Inflammatory macrophage (primary cell): ENCODE results near the gene FOXK2.
"Not testable (repeated sequence)": the region's sequence is repeated elsewhere in the genome, so short reads cannot be mapped to it uniquely, and the experiment has no call there.

Experiments used
- DNase-seq, 2 donors: peaks; one replicate each; pipeline ENCODE4 v3.0.0-alpha.2; 2020 to 2022

Gene FOXK2

DNA sequence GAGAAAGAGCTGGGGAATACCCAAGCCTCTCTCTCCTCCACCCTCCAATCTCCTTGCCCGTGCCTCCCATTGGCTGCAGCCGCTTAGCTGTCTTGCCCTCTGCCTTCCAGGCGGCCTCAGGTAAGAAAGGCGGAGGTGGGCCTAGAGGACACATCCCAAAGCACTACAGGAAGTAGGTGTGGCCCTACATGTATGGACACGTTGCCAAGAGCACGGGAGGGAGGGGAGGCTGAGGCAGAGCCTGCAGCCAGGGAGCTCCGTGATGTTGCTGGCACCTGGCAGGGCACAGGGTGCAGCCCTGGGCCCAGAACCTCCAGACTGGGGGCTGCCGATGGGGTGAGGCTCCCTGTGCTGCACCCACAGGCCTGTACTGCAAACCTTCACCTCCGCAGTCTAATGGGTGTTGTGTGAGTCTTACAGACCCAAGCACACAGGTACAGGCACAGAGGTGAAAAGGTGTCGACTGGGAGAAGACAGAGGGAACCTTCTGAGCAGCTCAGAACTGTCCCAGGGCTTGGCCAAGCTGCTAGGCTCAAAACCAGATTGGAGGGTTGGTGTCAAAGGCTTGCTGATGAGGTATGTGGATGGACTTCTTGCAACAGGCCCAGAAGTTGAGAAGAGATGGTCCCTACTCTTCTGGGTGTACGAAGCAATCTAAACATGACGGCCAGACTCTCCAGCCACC, 23.5 kb upstream of the FOXK2 start:
- DNase-seq = no peak

DNA sequence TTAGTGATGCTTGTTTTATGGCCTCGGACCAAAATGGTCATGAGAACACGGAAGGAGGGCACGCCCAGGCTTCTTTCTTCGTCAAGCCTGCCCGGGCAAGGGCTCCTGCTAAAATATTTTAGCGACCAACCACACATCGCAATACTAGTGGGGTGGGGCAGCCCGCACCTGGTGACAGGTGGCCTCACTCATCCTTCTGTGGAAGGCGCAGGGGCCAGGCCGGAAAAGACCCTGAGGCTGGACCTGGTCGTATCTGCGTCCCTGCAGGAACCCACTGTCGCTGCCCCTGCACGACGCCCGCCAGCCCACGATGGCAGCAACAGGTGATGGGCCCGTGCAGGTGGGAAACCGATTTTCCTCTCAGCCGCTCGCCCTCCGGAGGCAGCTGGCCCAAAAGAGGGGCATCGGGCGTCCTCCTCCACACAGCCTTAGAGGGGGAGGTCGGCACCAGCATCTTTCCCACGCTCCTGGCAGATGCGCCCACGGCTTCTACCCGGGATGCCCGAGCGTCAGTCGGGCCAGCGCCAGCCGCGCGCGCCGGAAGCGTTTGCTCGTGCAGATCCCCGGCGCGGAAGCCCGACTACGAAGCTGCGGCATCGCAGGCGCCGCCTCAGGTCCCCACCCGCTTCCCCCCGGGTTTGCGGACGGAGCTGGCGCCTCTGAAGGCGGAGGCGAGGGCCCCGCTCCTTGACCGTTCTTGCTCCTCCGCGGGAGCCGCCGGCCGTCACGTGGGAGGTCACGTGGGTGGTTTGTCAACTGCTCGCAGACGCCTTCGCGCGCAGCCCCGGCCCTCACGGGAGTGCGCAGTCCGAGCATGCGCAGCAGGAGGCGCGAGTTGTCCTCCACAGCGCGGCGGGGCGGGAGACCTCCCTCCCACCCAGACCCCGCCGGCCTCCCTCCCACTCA, 22.8 kb upstream of the FOXK2 start:
- peak; percentile 91 to 97 for DNase-seq

DNA sequence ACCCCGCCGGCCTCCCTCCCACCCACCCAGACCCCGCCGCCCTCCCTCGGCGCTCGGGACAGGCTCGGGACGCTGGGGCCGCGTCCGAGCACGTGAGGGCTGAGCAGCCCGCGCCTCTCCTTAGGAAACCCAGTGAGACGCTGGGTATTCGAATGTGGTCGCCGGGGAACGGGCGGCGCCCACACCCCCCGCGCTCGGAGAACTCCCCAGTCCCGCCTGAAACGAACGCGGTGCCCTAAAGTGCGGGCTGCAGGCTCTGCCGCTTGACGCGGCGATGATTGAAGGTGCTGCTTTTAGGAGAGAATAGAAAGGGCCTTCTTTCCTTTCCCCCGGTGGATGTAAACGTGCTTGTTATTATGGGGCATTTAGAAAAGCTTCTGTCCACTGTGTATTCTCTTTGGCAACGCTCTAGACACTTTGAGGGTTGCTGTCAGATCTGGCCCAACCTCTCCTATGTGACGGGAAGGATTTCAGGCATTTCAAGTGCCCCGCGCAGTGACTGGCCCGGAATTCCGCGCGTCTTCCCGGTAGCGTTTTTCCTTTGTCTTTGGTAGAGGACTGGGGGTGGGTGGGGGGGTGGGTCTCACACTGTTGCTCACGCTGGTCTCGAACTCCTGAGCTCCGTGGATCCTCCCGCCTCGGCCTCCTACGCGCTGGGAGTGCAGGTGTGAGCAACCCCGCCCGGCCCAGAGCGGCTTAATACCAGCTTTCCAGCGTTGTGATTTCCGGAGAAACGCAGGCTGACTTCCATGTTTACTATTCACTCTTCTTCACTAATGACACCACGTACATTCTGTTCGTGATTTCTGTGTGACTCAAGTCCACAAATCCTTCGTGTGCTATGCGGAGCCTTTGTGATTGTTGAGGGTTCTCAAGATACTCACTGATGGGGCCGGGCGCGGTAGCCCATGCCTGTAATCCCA, 21.8 kb upstream of the FOXK2 start:
- DNase-seq = peak; percentile 15 to 18

DNA sequence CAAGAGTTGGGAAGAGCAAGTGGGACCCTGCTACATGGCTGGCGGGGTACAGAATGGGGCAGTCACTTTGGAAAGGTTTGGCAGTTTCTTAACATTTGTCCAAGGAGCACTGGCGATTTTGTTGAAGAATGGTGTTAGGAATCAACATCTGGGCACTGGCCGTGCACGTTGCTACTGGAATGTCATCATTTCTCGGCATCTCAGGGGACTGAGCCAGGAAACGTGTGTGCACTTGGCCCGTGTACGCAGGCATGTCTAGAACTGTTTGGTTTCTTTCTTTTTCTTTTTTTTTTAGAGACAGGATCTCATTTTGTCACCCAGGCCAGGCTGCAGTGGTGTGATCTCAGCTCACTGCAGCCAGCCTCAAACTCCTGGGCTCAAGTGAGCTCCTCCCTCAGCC, 17.3 kb upstream of the FOXK2 start:
- DNase-seq = no peak

DNA sequence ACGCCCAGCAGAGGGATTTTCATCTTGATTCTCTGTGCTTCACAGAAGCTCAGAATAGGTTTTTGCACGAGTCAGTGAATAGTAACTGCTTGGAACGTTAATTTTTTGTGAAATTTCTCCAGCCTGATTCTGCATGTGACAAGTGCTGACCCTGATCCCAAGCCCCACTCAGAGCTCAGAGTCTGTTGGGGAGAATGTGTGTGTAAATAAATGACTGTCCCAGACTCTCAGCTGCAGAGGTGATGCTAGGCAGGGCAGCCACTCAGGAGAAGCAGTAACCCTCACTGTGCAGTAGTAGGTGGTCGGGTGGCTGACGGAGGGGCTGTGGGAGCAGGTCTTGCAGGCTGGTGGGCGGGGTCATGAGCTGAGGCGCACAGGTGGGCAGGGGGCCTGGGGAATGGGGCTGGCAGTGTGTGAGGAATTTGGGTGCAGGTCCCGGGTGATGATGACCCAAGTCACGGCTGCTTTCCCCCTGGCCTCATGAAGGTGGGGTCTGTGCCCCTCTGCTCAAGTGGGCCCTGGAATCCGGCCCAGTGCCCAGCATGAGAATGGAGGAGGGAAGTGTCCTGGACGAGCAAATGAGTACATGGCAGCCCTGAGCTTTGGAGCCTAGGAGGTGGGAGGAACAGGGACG, 16.3 kb upstream of the FOXK2 start:
- DNase-seq = no peak

DNA sequence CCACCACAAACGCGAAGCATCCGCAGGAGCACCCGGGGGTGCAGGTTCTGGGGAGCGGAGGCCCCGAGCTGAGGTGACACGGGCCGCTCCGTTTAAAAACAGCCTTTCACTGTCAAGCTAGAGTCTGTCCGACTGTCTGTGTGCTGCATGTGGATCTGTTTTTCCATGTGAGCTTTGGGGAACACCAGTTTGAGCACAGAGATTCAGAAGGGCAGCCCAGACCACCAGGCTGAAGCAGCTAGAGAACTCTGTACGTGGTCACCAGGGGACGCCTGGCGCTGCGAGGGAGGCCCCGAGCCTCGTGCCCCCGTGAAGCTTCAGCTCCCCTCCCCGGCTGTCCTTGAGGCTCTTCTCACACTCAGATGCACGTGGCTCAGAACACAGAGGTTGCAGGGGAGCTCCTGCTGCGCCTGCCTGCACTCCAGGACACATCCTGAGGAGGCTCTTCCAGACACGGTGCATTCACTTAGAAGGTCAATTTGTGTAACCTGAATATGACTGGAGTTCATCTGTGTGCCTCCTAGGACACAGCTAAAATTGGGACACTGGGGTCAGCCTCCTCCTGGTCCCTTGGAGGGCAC, 15.7 kb upstream of the FOXK2 start:
- no peak for DNase-seq

DNA sequence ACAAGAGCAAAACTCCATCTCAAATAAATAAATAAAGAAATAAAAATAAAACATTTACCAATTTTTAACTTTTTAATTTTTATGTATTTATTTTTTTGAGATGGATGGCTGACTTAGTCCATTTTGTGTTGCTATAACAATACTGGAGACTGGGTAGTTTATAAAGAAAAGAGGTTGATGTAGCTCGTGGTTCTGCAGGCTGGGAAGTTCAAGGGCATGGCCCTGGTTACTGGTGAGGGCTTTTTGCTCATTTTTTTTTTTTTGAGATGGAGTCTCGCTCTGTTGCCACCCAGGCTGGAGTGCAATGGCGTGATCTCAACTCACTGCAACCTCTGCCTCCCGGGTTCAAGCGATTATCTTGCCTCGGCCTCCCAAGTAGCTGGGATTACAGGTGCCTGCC, 14.2 kb upstream of the FOXK2 start:
- no peak for DNase-seq

DNA sequence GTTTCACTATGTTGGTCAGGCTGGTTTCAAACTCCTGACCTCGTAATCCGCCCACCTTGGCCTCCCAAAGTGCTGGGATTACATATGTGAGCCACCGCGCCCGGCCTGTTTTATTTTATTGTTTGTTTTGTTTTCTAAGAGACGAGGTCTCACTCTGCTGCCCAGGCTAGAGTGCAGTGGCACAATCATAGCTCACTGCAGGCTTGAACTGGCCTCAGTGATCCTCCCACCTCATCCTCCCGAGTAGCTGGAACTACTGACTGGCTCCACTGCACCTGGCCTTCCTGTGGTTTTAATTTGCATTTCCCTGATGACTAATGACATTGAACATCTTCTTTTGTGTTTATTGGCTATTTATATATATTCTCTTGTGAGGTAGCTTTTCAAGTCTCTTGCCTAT, 13.1 kb upstream of the FOXK2 start:
- DNase-seq = not testable (repeated sequence)

DNA sequence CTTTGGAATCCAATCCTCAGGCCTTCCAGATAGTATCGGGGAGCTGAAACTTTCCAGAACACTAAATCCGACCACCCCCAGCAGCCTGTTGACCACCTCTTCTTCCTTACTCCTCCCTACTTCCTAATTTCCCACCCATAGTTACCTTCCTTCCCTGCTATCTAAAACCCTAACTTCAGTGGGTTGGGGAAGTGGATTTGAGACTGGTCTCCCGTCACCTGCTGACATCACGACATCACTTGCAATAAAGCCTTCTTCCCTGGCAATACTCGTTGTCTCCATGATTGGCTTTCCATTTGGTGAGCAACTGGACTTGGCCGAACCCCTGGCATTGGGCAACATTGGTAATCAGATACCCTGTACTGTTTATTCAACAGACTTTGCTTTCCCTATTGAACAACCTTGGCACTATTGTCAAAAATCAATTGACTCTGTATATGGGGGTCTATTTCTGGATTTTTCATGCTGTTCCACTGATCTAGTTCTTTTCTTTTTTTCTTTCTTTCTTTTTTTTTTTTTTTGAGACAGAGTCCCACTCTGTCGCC, 11.8 kb upstream of the FOXK2 start:
- no peak for DNase-seq

DNA sequence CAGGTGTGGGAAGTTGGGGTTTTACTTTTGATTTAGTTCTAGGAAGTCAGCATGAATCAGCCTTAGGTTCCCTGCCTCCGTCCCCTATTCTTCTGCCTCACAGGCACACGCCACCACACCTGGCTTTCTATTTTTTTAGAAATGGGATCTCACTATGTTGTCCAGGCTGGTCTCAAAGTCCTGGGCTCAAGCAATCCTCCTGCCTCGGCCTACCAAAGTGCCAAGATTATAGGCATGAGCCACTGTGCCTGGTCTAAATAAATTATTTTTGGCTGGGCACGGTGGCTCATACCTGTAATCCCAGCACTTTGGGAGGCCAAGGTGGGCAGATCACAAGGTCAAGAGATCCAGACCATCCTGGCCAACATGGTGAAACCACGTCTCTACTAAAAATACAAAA, 7.9 kb upstream of the FOXK2 start:
- not testable (repeated sequence) for DNase-seq

DNA sequence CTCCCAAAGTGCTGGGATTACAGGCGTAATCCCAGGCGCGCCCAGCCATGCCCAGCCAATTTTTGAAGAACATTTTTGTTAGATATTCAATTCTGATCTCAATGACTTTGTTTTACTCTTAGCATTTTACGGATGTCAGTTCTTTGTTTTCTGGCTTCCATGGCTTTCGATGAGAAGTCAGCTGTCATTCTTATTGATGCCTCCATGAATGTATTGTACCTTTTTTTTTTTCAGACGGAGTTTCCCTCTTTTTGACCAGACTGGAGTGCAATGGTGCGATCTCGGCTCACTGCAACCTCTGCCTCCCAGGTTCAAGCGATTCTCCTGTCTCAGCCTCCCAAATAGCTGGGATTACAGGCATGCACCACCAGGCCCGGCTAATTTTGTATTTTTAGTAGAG, 5.7 kb upstream of the FOXK2 start:
- DNase-seq = not testable (repeated sequence)

DNA sequence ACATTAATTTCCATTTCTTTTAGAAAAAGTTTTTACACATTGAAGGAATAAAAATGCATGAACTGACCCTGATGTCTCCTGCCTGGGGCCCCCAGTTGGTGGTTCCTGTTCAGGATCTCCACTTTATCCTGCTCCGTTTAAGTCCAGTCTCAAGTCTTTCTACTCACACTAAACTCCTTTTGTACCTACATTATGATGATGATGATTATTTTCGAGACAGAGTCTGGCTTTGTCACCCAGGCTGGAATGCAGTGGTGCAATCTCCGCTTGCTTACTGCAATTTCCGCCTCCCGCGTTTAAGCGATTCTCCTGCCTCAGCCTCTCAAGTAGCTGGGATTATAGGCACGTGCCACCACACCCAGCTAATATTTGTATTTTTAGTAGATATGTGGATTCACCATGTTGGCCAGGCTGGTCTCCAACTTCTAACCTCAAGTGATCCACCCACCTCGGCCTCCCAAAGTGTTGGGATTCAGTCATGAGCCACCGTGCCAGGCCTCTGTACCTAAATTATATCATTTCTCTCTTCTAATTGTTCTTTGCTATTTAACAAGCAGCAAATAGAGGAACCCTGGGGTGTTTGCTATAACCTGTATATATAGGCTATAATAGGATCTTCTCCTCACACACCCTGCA, 2.2 kb upstream of the FOXK2 start:
- DNase-seq = no peak

DNA sequence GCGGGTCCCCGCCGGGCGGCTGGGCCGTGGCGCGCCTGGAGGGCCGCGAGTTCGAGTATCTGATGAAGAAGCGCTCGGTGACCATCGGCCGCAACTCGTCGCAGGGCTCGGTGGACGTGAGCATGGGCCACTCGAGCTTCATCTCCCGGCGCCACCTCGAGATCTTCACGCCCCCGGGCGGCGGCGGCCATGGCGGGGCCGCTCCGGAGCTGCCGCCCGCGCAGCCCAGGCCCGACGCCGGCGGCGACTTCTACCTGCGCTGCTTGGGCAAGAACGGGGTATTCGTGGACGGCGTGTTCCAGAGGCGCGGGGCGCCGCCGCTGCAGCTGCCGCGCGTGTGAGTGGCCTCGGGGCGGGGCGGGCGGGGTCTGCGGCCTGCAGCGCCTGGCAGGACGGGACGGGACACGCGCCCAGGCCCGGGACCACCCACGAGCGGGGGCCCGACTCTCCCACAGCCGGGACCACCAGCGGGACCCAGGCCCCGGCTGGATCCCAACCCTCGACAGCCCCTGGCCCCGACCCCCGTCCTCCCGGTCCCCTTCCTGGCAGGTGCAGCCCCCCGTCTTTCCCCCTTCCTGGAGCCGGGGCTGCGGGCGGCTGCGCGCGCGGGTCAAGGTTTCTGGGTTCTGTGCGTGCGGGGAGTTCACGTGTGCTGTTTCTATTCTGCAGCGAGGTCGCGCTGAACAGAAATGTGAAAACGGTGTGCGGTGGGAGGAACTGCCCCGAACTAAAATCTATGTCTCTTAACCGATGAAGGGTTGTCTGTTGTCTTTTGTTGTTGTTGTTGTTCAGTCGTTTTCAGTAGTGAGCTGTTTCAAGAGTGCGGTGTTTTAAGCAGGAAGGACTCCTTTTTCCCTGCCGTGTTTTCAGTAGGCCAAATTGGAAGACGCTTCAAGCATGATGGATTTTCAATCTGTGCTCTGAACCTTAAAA, 705 bp downstream of the FOXK2 start:
- DNase-seq = peak in 1 of 2 donors; percentile 47

DNA sequence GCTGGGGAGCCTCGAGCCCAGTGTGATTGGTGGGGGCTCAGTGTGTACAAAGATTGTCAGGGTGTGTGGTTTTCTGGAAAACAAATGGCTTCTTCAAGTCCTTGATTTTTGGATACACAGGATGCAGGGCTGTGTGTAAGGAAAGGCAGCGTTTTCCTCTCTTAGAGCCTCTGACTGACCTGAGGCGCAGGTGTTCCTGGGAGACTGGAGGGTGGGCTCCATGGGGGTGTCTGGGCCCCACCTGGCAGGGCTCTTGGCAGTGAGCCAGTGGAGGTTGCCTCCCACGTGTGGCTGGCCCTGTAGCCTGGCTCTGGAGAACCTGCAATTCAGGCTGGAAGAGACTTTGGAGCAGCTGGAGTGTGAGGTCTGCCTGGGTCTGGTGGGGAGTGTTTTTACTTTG, 5.0 kb downstream of the FOXK2 start:
- DNase-seq = no peak

DNA sequence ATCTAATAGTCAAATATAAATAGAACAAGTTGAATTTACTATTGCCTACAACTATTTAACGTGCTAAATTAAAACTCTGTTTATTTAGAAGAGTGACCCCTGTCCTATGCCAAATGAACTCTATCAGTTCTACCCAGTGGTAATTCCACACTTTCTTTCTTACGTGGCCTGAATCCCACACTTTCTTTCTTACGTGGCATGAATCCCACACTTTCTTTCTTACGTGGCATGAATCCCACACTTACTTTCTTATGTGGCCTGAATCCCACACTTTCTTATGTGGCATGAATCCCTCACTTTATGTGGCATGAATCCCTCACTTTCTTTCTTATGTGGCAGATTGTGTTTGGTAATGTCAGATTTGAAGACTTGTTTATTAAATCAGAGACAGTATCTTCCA, 6.2 kb downstream of the FOXK2 start:
- no peak for DNase-seq

DNA sequence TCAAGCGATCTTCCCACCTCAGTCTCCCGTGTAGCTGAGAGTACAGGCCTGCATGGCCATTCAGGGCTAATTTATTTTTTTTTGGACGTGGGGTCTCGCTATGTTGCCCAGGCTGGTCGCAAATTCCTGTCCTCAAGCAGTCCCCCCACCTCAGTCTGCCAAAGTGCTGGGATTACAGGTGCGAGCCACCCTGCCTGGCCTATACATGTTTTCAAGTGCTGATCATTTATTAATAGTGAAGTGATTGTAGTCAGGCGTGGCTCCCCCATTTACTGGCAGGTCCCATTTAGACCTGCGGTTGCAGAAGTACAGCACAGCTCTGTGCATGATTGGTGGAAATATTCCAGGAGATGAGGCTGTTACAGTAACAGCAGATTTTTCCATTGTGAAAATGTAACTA, 8.4 kb downstream of the FOXK2 start:
- no peak for DNase-seq

DNA sequence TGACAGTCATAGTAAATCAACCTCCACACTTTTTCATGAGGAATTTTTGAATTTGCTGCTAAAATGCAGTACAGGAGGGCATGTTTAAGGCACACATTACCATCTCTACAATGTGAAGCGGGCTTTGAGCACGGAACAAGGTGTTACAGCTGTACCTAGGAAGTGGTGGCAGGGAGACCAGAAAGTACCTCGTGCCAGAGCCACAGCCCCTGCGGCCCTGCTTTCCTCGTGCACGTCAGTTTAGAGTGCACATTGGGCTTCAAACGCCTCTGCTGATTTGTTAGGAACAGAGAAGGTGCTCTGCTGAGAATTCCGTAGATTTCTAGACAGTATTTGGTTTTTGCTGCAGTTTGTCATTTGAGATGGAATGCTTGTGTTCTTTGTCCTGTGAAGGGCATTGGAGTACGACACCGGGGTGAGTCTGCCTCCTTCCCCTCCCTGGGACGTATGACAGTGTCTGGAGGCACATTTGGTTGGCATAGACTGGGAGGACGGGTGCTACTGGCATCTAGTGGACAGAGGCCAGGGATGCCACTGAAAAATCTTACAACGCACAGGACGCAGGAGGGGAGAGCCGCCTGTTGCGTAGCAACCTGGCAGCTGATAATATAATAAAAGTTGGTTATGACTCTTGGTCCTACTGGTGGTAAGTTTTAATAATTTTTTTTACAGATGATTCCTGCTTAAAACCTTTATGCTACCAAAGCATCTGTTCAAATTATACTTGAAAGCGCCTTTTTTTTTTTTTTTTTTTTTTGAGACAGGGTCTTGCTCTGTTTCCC, 9.1 kb downstream of the FOXK2 start:
- DNase-seq = peak; percentile 60 to 63

DNA sequence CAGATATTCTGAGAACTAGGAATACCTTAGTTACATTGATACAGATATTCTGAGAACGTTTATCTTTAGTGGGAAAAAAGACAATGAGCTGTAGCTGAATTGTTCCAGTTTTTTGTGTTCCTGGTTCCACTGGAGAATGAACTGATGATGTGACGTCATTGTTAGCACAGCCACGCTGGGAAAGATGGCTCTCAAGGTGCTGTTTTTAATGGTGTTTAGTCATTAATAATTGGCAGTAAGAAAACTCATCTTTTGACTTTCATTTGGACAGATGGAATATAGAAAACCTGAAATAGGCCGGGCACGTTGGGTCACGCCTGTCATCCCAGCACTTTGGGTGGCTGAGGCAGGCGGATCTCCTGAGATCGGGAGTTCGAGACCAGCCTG, 10.4 kb downstream of the FOXK2 start:
- no peak for DNase-seq

DNA sequence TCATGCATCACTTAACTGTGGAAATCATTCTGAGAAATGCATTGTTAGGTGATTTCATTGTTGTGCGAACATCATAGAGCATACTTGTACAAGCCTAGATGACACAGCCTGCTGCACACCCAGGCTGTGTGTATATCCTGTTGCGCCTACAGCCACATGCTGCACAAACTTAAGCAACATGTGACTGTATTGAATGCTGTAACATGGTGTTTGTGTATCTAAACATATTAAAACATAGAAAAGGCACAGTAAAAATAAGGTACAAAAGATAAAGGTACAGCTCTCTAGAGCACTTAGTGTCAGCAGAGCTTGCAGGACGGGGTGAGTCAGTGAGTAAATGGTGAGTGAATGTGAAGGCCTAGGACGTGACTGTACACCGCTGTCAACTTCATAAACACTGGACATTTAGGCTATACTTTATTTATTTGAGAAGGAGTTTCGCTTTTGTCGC, 11.9 kb downstream of the FOXK2 start:
- peak; percentile 19 to 45 for DNase-seq
